Ishikawa (cell line): ENCODE results near the gene RTN4IP1.

ENCODE experiments used
- CEBPB ChIP-seq: IDR thresholded peaks from 2 replicates; pipeline ENCODE4 v1.6.1; 2012
- CREB1 ChIP-seq: IDR thresholded peaks from 2 replicates; pipeline ENCODE4 v1.6.1; 2012; ENCODE audit warnings: low read depth
- EGR1 ChIP-seq: IDR thresholded peaks from 2 replicates; pipeline ENCODE4 v1.6.1; 2012
- EP300 ChIP-seq: IDR thresholded peaks from 2 replicates; pipeline ENCODE4 v1.6.1; 2012; ENCODE audit warnings: borderline replicate concordance
- FOXM1 ChIP-seq: IDR thresholded peaks from 2 replicates; pipeline ENCODE4 v1.6.1; 2012; ENCODE audit warnings: low read depth, borderline replicate concordance
- NFIC ChIP-seq: IDR thresholded peaks from 2 replicates; pipeline ENCODE4 v1.6.1; 2012
- RAD21 ChIP-seq: IDR thresholded peaks from 2 replicates; pipeline ENCODE4 v1.6.1; 2012; ENCODE audit warnings: low read depth
- TAF1 ChIP-seq: IDR thresholded peaks from 2 replicates; pipeline ENCODE4 v1.6.1; 2012; ENCODE audit warnings: low read depth, mild to moderate bottlenecking
- TCF12 ChIP-seq: IDR thresholded peaks from 2 replicates; pipeline ENCODE4 v1.6.1; 2012; ENCODE audit warnings: low read depth
- TEAD4 ChIP-seq: IDR thresholded peaks from 2 replicates; pipeline ENCODE4 v1.6.1; 2012
- YY1 ChIP-seq: IDR thresholded peaks from 2 replicates; pipeline ENCODE4 v1.6.1; 2012; ENCODE audit warnings: low read depth
- ZBTB7A ChIP-seq: IDR thresholded peaks from 2 replicates; pipeline ENCODE4 v1.6.1; 2012; ENCODE audit warnings: low read depth
- TF ChIP-seq, protein P1 (sequence below): IDR thresholded peaks from 2 replicates; pipeline ENCODE4 v1.6.1; 2012
- TF ChIP-seq, protein P2 (sequence below): IDR thresholded peaks from 2 replicates; pipeline ENCODE4 v1.6.1; 2012; ENCODE audit warnings: low read depth, mild to moderate bottlenecking
- TF ChIP-seq, protein P3 (sequence below): IDR thresholded peaks from 2 replicates; pipeline ENCODE4 v1.6.1; 2012

RTN4IP1 gene

DNA sequence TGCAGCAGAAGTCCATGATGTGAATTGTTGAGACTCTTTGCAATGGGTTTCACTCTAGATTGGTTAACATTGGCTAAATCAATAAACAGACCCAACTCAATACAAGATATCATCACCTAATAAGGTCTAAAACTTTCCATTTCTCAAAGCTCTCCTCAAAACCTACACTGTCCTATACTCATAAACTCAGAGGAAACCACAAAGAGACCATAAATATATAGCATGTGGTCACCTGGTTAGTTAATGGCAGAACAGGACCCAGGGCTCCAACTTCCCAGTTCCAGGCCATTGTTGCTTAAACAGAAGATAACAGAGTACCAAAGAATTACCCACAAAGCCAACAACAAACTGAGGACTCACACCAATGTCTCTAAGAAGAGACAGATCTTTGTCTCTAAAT is 12.0 kb downstream of the RTN4IP1 start:
- no peak for TF ChIP-seq CREB1
- TF ChIP-seq TCF12, result no peak
- TF ChIP-seq TAF1, result no peak
- TF ChIP-seq ZBTB7A, result no peak
- no peak for TF ChIP-seq RAD21
- no peak for TF ChIP-seq FOXM1

DNA sequence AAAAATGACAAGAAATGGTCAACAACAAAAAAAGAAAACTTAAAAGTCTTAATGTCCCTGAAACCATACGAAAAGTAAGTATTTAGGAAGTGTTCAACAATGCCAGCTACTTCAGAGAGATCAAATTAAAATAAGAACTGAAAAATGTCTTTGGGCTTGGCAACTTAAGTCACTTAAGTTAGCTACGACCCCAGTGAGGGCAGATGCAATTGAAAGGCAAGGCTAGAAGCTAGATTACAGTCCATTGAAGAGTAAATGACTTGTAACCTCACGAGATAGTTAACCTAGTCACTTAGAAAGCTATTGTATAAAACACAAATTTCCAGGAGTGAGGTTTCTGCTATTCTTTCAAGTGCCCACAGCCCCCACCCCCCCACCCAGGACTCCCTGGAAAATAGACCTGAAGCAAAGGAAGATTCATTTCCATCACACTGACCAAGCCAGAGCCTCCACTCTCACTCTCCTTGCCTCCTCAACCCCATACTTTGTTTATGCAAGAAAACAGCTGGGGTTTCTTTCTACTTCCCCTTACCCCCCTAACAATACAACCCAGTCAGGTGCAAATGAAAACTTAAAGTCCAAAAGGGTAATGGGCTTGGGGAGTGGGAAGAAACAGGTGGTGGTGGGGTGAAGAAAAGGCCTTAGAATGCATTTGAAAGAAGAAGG is 14.6 kb downstream of the RTN4IP1 start:
- TF ChIP-seq EP300, result no peak
- TF ChIP-seq TAF1, result no peak
- TF ChIP-seq RAD21, result no peak
- TF ChIP-seq TEAD4, result no peak
- no peak for TF ChIP-seq FOXM1
- no peak for TF ChIP-seq YY1

DNA sequence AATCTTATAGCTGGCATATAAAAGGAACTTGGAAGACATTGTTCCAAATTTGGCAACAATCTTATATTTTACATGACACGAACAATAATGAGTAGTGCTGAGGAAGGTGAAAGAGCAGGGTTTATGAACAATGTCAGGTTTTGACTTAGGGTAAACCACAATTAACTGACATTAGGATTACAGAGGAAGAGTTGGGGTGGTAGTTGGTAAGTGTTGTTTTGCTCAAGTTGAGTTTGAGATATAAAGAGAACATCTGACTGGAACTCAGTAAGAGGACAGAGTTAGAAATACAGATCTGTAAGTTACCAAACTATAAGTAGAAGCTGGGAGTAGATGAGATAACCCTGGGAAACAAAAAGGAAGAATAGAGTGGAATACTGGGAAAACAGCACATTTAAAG is 15.1 kb downstream of the RTN4IP1 start:
- TF ChIP-seq RAD21 (no peak), NFIC (no peak), TAF1 (no peak), EP300 (no peak), TCF12 (no peak), EGR1 (no peak), TEAD4 (no peak), CEBPB (no peak), CREB1 (no peak)
- TF ChIP-seq, protein P1, sequence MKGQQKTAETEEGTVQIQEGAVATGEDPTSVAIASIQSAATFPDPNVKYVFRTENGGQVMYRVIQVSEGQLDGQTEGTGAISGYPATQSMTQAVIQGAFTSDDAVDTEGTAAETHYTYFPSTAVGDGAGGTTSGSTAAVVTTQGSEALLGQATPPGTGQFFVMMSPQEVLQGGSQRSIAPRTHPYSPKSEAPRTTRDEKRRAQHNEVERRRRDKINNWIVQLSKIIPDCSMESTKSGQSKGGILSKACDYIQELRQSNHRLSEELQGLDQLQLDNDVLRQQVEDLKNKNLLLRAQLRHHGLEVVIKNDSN, result no peak
- TF ChIP-seq, protein P2, sequence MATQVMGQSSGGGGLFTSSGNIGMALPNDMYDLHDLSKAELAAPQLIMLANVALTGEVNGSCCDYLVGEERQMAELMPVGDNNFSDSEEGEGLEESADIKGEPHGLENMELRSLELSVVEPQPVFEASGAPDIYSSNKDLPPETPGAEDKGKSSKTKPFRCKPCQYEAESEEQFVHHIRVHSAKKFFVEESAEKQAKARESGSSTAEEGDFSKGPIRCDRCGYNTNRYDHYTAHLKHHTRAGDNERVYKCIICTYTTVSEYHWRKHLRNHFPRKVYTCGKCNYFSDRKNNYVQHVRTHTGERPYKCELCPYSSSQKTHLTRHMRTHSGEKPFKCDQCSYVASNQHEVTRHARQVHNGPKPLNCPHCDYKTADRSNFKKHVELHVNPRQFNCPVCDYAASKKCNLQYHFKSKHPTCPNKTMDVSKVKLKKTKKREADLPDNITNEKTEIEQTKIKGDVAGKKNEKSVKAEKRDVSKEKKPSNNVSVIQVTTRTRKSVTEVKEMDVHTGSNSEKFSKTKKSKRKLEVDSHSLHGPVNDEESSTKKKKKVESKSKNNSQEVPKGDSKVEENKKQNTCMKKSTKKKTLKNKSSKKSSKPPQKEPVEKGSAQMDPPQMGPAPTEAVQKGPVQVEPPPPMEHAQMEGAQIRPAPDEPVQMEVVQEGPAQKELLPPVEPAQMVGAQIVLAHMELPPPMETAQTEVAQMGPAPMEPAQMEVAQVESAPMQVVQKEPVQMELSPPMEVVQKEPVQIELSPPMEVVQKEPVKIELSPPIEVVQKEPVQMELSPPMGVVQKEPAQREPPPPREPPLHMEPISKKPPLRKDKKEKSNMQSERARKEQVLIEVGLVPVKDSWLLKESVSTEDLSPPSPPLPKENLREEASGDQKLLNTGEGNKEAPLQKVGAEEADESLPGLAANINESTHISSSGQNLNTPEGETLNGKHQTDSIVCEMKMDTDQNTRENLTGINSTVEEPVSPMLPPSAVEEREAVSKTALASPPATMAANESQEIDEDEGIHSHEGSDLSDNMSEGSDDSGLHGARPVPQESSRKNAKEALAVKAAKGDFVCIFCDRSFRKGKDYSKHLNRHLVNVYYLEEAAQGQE, result no peak

DNA sequence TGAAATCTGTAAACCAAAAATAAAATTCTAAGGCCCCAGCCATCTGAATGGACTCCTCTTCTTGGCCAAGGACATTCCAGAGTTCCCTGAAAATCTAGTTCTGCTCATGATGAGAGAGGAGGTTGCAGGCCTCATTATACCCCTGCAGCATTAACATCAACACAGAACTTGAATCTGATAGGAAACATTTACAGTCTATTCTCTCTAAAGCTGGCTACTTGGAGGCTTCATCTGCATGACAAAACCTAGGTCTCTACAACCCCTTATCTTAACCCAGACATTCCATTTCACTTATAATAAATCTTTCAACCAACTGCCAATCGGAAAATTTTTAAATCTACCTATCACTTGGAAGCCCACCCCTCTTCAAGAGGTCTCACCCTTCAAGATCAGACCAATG is 15.7 kb downstream of the RTN4IP1 start:
- TF ChIP-seq CEBPB, result no peak

DNA sequence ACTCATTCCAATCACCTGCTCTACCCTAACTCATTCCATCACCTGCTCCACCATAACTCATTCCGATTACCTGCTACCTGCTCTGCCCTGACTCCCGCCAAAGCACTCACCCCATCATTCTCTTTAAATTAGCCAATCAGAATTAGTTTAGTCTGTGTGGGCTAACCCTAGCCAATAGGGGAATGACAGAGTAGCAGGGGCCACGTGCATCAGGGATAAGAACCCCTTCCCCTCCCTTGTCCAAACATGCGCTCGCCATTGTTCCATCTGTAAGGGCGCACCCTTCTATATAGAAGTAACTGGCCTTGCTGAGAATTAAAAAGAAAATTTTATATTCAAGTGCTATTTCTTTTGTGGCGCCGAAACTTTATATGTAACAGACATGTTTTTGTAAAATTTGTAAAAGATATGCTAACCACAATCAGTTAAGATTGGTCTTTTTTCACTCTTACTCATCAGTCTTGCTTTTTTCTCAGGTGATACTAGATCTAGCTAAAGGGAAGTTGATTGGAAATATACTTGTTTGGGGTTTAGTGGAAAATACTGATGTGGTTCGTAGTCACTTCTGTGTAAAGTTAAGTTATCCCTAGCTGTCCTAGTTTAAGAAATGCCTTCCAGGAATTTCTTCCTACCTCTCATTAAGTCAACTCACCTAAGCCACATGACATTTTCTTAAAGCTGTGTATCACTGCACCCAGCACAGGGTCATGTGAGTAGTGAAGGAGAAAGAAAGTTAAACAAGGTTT is 16.5 kb downstream of the RTN4IP1 start:
- TF ChIP-seq NFIC, result no peak
- TF ChIP-seq, protein P3, sequence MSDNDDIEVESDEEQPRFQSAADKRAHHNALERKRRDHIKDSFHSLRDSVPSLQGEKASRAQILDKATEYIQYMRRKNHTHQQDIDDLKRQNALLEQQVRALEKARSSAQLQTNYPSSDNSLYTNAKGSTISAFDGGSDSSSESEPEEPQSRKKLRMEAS, result no peak
- no peak for TF ChIP-seq CREB1
- no peak for TF ChIP-seq TAF1
- TF ChIP-seq ZBTB7A, result no peak
- TF ChIP-seq, protein P1, result no peak
- no peak for TF ChIP-seq EP300
- no peak for TF ChIP-seq RAD21
- TF ChIP-seq TCF12, result no peak
- TF ChIP-seq, protein P2, result no peak
- TF ChIP-seq CEBPB, result no peak
- no peak for TF ChIP-seq TEAD4
- no peak for TF ChIP-seq FOXM1
- no peak for TF ChIP-seq EGR1
- no peak for TF ChIP-seq YY1

DNA sequence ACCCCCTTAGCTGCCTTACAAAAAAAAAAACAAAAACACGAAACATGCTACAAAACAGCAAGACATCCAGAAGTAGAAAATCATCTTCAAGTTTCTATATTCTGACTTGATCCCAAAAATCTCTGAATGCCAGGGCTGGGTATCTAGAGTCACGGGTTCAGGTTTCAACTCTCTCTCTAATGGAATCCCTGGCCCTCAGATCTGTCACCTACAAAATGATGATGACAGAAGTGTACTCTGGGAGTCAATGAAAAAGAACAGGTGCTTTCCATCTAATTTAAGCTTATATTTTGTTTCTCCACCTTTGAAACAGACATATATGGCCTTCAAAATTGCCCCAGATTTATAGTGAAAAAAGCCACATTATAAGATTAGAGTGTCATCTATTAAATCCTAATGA is 18.3 kb downstream of the RTN4IP1 start:
- no peak for TF ChIP-seq TCF12
- no peak for TF ChIP-seq TAF1
- no peak for TF ChIP-seq RAD21
- TF ChIP-seq, protein P3, result no peak
- no peak for TF ChIP-seq ZBTB7A
- no peak for TF ChIP-seq EP300
- TF ChIP-seq FOXM1, result no peak
- no peak for TF ChIP-seq NFIC
- TF ChIP-seq TEAD4, result no peak
- TF ChIP-seq, protein P1, result no peak
- TF ChIP-seq, protein P2, result no peak
- TF ChIP-seq YY1, result no peak
- no peak for TF ChIP-seq CREB1
- TF ChIP-seq CEBPB, result no peak
